COLO668 (cell line): ENCODE results near the gene SEC23B.
"Not testable (repeated sequence)": the region's sequence is repeated elsewhere in the genome, so short reads cannot be mapped to it uniquely, and the experiment has no call there.

Experiments used
- DNase-seq: peaks from one replicate; lab custom pipeline; 2025; ENCODE audit not compliant: unreplicated experiment; lab: John Stamatoyannopoulos, UW

The SEC23B gene

DNA sequence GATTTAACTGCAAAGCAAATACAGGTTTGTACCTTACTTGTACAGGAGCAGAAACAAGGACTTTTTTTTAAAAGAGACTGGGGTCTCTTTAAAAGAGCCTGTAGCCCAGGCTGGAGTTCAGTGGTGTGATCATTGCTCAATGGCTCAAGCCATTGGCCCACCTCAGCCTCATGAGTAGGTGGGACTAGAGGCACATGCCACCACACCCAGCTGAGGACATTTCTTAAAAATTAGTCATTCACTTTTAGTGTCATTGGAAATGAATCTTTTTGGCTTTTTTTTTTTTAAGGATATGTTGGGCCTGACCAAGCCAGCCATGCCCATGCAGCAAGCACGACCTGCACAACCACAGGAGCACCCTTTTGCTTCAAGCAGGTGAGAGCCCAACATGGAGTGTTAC is 16.9 kb downstream of the SEC23B start:
- no peak for DNase-seq

DNA sequence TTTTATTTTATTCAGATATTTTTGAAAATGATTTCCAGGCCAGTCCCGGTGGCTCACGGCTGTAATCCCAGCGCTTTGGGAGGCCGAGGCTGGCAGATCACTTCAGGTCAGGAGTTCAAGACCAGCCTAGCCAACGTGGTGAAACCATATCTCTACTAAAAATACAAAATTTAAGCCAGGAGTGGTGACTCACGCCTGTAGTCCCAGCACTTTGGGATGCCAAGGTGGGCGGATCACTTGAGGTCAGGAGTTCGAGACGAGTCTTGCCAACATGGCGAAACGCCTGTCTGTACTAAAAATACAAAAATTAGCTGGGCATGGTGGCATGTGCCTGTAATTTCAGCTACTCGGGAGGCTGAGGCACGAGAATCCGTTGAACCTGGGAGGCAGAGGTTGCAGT is 19.0 kb downstream of the SEC23B start:
- not testable (repeated sequence) for DNase-seq

DNA sequence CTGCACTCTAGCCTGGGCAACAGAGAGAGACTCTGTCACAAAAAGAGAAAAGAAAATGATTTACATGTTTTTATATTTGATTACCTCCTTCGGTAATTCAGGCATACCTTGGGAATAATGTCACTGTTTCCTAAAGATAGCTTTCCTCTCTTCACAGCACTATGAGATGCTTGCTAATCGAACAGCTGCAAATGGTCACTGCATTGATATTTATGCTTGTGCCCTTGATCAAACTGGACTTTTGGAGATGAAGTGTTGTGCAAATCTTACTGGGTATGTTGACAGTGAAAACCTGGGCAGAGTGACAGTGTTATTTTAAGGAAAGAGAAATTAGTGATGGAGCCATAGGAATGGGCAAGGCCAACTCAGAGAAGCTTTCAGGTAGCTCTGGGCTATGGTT is 19.6 kb downstream of the SEC23B start:
- no peak for DNase-seq

DNA sequence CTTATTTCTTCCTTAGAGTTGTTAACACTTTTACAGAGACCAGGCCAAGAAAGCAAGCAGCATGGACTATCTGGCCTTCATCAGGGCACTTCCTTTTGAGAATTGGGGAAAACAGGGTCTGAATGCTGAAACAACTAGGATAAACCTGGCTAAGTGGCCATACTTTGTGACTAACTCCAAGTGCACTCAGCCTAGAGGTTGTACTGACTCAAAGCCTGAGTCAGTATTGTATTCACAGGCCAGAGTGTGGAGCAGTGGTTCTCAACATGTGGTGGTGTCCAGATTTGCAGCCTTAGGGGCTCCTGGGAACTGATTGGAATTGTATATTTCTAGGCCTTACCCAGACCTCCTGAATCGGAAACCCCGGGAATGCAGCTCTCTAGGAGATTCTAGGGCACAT is 20.1 kb downstream of the SEC23B start:
- no peak for DNase-seq

DNA sequence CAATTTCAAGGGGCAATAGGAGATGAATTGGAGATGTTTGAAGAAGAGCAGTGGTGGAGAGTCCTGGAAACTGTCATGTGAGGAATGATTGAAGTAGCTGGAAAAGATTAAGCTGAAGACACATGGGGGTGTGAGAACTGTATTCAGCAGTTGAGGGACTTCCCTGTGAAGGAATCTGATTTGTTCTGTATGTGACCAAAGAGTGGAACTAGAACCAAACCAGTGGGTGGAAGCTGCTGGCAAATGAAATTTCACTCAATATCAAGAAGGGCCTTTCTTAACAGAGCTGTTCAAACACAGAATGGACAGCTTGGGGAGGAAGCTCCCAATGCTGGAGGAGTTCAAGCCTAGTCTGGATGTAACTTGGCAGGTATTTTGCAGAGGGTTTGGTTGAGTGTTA is 21.3 kb downstream of the SEC23B start:
- DNase-seq = no peak

DNA sequence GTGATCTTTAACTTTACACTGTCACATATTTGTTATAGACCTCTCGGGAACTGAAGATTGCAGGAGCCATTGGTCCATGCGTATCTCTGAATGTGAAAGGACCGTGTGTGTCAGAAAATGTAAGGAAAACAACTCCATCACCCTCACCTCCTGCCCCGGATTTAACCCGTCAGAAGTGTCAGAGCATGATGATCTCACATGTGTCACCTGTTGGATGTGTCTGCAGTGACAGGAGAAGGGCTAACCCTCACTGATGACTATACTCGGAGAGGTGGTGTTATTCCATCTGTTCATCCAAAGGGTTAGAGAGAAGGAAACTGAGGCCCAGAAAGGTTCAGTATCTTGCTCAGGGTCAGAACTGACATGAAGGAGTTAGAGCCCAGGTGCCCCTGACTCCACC is 24.9 kb downstream of the SEC23B start:
- DNase-seq = no peak

DNA sequence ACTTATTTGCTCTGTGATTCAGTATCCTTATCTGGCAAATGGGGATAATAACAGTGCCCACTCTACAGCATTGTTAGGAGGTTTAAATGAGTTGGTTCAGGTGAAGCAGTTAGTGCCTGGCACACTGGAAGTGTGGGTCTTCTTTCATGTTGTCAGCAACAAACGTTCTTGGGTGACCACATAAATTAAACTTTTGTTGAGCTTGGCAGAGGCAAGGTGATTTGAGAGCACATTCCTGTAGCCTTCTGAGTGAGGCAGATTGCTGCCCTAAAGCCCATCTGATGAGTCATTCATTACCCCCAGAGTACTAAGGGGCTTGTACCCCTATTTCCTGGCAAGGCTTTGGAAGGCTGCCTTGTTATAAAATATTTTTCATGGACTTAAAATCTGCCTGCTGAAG is 25.8 kb downstream of the SEC23B start:
- no peak for DNase-seq

DNA sequence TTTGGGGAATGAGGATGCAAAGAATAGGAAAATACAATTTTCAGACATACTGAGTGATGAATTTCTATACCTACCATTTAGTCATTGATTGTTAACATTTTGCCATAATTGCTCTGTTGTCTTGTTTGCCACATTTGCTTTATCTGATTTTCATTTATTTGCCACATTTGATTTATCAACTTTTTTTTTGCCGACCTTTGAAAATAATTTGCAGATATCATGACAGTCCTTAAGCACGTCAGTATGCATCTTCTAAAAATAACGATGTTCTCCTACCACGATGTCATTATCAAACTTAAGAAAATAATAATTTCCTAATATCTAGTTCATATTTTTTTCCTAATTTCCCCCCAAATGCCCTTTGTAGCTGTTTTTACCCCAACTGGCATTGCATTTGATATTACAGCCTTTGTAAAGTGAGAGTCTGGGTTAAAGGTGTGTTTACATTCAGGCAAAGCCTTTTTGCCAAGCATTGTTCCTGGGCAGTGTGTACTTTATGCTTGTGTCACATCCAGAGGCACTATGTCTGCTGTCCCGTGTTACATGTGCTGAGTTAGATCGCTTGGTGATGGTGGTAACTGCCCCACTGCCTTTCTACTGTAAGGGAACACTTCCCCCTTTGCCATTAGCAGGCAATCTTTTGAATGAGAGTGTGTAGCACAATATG is 26.4 kb downstream of the SEC23B start:
- DNase-seq = no peak

DNA sequence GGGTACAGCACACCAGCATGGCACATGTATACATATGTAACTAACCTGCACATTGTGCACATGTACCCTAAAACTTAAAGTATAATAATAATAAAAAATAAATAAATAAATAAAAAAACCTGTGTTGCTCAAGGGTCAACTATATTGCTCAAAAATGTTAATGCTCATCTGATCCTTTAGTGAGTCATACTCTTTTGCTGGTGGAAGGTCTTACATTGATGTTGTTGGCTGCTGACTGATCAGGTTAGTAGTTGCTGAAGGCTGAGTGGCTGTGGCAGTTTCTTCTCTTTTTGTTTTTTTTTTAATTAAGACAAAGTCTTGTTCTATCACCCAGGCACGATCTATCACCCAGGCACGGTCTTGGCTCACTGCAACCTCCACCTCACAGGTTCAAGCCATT is 29.9 kb downstream of the SEC23B start:
- no peak for DNase-seq

DNA sequence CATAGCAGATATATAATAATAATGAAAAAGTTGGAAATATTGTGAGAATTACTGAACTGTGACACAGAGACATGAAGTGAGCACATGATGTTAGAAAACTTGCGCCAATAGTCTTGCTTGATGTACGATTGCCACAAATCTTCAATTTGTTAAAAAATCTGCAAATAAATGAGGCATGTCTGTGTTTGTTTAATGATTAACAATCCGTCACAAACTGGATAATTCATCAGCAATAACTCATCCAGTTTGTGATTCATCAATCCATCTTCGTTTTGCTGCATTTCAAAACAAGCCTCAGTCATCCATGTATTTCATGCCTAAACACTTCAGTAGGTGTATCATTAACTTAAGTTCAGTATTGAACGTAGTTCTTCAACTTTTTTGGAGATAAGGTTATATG is 34.0 kb downstream of the SEC23B start:
- DNase-seq = no peak

DNA sequence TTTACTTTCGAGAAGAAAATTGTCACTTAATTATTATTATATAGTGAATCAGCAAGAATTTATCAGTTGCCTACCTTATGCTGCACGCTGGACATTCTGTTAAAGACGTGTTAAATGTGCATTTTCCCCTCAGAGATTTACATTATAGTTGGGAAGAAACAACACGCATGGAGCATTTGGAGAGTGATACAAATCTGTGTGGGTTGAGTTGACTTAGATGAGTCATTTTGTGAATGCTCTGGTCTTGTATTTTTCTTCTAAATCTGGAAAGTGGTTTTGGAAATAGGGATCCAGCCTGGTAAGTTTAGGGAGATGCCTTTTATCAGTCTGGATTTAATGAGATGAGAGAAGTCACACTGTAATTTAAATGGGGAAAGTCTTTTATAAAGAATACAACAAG is 35.5 kb downstream of the SEC23B start:
- DNase-seq = no peak

DNA sequence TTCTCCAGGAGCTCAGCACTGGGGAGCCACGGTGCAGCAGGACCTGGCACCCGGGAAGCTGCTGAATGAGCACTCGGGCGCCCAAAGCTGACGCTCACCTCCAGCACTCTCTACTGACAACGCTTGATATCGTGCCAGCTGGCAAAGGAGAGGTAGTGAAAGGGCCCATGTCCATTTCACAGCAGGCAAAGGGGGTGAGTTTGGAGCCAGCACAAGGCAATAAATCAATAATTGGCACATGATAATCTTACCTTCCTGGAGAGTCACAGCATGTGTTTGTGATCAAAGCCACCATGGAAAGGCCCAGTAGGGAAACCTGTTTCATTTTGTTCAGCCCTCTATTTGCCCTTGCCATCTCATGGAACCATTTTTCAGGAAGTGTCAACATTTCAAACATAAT is 36.2 kb downstream of the SEC23B start:
- DNase-seq = no peak

DNA sequence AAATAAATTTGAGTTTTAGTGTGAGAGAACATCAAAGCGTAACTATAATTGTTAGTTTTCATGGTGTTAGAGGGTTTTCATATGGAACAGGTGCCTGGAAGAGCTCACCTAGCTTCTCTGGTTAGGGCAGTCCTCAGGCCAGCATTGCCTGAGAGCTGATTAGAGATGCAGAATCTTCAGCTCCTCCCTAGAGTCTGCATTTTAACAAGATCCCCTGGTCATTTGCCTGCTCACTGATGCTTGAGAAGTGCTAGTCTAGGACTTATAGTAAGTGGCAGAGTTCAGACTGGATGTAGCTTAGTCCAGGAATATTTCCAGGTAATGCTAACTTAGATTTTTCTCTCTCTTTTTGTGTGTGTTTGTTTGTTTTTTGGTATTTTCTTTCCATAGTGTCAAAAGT is 37.8 kb downstream of the SEC23B start:
- DNase-seq = no peak

DNA sequence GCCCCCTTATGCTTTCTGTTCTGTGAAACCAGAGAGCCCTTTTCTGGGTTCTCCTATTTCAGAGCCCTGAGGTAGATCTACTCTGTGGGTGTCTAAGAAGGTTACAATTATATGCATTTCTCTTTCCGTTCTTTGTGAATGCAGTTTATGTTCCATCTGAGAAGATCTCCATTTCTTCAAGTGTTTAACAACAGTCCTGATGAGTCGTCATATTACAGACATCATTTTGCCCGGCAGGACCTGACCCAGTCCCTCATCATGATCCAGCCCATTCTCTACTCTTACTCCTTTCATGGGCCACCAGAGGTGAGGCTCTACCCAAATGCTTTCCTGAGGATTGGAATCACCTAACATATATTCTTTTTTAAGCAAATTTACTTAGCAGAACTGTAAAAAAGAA is 40.7 kb downstream of the SEC23B start:
- DNase-seq = no peak

DNA sequence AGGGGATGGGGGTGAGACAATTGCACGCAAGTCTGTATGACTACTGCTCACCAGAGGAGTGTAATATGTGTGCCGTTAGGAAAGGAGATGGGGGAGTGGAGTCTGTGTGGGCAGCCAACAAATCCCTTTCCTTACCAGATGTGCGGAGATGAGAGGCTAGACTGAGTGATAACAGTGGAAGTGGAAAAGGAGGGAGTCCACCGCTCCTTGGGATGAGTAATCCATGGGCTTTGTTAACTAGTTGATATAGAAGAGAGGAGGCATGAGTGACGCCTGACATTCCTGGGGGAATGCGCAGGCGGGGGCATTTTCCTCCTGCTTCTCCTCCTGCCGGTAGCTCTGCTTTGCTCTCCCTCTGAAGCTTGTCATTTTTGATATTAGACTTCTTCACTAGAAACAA is 46.0 kb downstream of the SEC23B start:
- no peak for DNase-seq

DNA sequence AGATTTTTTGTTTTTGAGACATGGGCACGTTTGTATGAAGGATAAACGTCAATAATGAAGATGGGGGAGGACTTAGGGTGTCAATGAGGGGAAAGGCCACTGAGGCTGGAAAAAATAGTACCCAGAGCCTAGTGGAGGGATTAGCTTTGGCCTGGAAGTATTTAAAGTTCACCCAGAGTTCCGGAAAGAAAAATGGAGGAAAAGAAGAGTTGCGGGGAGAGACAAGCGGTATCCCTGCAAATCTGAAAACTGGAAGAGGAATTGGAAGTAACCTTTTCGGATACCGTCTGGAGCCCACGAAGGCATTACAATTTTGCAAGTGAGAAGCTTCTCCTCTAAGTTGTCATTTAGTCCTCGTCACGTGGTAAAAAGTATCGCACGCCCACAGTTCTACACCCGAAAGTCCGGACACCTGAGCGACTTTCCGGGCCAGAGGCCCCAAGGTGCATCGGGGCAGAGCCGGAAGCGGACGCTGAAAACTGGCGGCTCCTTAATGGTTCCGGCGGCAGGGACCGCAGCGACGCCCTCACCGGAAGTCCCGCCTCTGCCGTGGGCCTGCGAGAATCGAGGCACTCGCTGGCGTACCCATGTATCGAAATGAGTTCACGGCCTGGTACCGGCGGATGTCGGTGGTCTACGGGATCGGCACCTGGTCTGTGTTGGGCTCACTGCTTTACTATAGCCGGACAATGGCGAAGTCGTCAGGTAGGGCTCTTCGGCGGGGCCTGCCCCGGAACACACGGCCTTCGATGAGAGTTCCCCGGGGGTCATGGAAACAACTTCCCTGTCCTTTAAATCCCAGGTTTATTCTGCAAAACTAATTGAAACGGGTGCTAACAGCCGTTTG is 59.4 kb downstream of the SEC23B start, which contains the start of gene SMIM26:
Gene SMIM26, plus strand, starts transcription at position 541 of the 847 bp plus-strand sequence. Its CDS starts 47 bp downstream, at position 588.
- DNase-seq = peak; percentile 97

DNA sequence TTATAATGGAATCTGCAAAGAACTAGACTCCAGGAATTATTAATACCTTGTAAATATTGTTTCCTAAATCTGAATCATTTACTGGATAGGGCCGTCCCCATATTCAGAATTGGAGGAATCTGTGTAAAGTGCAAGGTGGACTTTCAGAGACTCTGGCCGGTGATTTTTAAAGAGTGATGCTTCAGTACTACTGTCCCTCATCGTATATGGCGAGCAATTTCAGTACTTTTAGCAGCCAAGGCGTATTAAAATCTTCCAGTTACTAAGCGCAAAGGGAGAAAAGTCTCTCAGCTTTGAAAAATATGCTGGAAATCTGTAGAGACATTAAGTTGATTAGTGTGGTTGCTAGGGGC is 60.0 kb downstream of the SEC23B start:
- no peak for DNase-seq

DNA sequence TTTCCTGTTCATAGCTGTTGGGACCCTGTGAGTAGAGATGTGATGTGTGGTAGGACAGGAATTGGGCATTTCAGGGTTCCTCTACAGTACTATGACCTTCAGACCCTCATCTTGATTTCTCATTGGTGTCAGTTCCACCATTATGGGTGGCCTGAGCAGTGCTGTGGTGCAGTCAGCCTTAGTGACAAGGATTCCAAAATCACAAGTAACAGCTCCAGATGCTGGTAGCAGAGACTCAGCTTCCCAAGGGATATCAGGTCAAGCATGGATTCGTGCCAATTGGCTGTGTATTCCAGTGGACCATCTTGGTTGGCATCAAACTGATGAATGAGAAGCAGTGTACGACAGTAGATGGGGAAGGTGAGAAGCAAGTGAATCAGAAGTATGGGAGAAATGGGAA is 63.3 kb downstream of the SEC23B start:
- DNase-seq = no peak

DNA sequence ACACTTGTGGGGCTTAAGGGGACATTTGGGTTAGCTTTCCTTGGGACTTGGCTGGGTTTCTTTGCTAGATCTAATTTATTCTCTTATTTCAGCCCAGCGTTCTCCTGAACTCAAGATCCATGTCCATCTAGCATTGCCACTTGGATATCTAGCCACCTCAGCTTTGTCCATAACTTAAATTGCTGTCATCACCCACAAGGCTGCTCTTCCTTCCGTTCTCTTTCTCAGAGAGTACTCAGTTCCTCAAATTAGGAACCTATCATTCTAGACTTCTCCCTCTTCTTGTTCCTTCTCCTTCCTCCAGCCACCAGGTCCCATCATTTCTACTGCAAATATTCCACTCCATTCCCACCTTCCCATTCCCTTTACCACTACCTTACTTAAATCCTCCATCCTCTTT is 63.8 kb downstream of the SEC23B start:
- DNase-seq = no peak

DNA sequence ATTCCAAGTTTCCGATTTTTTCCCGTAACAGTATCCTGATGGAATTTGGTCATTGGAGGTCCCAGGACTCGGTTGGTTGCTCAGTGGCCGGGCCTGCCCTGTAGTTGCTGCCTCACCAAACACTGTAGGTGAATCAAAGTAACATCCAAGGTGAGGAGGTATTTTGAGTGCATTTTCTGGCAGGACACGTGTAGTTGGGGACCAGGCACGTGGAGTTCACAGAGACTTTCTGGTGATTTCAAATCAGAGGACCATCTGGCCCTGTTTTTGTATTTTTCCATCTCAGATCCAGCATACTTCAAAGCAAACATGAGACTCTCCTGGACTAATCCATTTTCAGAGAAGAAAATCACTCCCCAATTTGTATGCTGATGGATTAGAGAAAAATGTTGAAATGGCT is 70.2 kb downstream of the SEC23B start:
- DNase-seq = no peak

DNA sequence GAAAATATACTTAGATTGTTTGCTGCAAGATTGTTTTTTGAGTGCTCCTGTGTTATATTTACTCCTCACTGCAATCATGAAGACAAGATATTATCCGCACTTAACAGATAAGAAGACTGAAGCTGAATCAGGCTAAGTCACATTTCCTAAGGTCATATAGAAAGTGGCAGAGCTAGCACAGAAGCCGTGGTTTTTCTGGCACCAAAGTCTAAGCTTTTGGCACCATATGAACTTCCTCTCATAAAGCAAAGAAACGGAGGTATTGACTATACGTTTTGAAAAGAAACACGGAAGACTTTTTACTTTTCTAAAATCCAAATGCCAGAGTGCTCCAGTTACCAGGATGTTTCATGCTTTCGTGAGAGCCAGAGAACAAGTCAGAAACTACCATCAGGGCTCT is 70.8 kb downstream of the SEC23B start:
- no peak for DNase-seq

DNA sequence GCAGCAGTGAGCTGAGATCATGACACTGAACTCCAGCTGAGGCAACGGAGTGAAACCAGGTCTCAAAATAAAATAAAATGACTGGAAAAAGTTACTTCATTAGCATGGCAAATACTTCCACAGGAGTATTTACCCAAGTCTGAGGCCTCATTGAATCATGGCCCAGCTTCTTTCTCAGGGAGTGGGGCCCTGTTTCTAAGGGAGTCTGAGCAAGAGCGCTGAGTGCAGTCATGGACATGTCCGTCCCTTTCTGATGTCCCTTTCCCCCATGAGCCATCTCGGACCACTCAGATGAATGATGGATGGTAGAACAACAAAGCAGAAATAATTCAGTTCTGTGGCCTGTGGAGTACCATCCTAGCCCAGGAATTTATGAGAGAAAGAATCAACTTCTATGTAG is 72.3 kb downstream of the SEC23B start:
- DNase-seq = no peak

DNA sequence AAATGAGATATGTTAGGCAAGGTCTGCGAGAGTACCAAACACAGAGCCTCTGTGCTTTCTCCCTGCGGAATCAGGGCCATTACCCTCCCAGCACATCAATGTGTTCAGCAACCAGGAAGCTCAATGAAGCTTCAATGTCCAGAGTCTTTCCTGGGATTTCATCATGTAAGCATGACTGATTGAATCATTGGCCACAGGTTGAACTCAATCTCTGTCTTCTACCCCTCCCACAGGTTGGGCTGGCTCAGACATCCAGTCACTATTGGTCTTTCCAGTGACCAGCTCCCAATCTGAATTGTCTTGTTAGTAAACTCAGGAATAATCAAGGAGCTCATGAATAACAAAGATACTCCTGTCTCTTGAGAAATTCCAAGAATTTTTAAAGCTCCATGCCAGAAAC is 77.4 kb downstream of the SEC23B start:
- DNase-seq = no peak
